NCI-H2029 treated with DMSO at 0.1 percent for 48 hours (cell line): ENCODE results near the gene COMP.
"Not testable (repeated sequence)": the region's sequence is repeated elsewhere in the genome, so short reads cannot be mapped to it uniquely, and the experiment has no call there.

ENCODE experiments used
- DNase-seq: peaks from one replicate; lab custom pipeline; 2025; lab: John Stamatoyannopoulos, UW

COMP gene

DNA sequence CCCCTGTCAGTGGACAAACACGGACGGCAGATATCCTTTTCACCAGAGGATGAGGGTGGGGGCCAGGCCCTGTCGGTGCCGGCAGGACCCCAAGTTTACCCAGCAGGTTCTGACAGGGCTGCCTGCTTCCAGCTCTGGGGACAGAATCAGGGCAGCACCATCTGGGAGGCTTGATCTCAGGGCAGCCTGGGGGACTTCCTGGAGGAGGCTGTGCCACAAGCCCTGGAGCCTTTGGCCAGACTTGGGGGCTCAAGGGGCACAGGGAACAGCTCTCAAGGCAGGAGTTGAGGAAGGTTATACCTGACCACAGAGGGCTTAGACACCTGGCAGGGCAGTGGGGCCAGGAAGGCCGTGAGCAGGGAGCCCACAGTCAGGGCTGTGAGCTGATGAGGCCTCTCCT is 45.2 kb downstream of the COMP start:
- DNase-seq: no peak

DNA sequence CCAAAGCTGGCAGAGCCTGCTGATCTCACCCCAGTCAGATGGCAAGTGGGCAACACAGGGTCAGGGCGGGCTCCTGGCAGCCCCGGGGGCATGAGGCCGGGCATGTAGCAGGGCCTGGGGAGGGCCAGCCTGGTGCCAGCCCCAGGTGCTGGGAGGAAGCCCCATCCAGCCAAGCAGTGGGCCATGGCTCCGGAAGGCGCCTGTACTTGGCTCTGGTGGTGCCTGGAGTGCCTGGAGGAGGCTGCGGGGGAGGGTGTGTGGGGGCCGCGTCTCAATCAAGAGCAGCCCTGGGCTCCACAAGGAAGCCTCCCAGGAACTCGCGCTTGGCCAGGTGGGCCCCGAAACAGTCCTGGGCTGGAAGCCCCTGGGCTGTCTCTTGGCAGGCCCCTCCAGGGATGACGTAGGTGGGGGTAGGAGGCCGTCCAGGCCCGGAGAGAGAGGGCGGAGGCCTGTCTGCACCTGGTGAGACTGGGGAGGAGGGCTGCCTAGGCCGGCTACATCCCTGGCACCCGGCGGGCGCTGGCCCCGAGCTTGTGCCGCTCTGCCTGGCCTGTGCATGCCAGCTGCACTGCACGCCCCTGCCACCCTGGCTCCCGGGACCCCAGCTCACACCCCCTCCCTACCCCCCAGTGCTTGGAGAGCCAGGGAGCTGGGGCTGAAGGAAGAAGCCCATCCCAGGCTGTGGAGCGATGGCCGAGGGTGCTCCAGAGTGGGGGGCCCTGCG is 45.9 kb downstream of the COMP start:
- DNase-seq: no peak

DNA sequence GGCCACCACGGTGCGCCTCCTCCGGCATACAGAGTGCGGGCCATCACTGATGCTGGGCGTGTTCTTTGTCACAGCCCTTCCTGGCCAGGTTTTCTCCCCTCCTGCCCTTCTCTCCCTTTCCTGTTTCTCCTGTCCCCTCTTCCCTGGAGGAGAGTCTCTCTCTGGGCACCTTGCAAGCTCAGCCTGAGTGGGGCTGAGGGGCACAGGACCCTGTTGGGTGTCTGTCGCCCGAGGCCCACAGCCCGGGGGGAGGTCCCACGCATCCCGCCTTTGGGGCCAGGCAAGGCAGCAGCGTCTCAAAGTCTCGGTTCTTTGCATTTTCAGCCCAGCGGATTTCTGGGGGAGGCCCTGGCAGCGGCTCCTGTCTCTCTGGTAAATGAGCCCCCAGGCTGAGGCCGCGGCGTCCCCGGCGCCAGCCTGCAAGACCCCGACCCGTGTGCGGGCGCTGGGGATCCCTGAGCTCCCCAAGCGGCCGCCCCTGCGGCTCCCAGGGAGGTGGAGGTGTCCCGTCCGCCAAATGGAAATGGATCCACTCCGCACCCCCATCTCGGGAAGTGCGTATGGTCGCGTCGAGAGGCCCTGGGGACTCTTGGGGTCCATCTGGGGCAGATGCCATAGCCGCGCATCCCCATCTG is 47.2 kb downstream of the COMP start:
- DNase-seq: no peak

DNA sequence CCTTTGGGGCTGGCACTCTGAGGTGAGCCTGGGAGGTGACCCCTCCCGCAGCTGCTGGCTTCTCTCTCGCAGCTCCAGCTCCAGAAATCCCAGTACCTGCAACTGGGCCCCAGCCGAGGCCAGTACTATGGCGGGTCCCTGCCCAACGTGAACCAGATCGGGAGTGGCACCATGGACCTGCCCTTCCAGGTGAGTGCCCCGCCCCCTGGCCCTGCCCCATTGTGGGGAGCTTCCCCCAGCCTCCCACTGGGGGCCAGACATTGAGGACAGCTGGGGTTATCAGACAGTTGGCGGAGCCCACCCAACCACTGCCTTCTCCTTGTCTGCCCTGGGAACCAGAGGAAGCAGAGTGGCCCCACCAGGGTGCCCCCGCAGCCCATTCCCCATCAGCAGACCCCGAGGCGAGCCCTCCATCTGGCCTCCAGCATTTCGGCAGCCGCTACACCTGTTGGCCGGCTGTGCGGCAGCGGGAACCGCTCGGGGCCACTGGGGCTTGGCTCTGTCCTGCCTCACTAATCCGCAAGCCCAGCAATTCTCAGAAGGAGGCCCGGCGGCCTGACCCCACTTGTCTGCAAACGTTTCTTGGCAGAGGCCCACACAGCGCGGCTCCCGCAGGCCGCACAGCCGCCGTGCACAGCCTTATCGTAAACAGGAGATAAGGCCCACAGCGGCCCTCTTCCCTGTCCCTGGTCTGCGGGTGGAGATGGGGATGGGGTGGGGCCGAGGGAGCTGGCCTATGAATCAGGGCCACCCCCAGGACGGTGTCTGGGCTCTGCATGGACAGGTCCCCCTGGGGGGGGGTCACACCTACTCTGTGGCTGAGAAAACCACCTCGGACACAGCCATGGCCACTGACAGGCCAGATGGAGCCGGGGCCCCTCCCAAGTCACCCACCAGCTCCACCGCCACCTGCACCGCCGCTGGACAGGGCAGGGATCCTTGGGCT is 48.0 kb downstream of the COMP start:
- DNase-seq: no peak

DNA sequence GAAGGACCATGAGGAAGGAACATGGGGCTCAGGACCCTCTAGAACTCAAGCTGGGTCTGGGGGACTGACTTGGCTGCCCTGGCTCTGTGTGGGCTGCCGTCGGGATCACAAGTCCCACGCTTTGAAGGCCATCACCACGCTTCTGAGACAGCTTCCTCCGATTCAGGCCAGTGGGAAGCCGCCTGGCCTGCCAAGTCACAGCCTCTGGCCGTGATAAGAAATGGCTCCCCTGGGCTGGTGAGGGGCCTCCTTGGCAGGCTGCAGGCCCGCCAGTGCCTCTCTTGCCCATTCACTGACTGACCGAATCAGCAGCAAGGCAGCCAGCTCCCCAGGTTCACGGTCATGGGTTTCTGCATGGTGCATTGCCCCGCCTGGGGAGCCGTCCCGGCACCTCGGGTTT is 48.8 kb downstream of the COMP start:
- DNase-seq: no peak

DNA sequence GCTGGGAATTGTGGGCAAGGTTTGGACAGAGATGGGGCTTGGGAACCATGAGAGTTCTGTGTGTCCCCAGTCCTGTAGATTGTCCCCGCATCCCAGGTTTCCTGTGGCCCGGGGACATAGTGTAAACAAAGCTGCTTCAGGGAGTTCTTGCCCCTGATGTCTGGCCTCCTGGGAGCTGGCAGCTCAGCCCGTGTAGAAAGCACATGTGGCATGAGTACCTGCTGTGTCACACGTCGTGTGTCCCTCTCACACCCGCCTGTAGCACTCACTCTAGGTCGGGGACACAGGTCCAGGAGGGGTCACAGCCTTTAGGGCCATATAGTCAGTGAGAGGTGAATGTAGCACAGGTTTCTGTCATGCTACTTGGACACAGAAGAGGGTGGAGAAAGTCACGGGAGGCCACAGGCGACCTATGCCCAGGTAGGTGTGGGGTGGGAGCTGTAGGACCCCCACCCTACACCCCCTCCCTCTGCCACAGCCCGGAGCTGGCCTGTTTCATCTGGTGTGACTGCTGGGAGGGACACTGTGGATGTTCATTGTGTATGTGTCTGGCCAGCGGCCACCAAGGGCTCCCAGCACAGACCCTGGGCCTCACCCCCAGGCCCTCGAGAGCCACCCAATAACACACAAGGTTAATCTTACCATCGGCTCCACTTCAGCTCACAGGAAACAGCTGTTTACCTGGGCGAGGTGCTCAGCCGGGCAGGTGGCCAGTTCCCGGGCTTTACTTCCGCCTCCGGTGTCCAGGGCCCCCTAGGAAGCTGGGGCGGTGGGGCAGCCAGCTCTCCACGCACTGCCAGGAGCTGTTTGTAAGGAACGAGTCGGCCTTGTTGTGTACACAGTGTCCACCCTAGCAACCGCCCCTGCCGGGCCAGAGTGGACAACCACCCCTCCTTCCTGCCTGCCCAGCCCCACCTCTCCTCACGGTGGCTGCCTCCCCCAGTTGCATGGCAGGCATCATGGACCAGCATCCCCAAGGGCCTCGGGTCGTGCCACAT is 49.7 kb downstream of the COMP start:
- DNase-seq: peak; percentile 96

DNA sequence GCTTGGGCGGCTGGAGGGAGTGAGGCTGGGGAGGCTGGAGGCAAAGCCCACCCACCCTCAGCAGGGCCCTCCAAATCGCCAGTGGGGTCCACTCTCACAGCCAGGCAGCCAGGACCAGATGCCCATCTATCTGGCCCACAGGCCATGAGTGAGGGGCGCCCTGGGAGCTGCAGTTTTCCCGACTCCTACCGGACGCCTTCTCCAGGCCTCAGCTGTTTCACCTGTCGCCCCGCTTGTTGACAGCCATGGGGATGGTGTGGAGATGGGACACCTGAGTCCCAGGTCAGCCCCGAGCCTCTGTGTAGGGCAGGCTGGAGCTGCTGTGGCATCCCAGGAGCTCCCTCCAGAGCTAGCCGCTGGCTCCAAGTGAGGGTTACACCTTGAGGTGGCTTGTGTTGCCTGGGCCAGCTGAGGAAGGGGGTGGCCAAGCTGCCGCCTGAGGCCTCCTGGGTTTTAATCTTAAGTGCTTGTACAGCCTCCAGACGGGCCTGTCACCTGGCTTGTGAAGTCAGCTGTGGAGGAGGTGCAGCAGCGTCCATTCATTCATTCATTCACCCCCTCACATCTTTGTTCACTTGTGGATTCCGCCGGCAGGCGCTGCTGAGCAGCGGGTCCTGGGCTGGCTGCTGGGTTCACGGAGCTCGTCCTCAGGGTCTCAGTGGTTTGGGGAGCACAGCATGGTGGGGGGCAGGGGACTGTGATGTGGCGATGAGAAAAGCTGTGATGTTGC is 52.0 kb downstream of the COMP start:
- DNase-seq: no peak

DNA sequence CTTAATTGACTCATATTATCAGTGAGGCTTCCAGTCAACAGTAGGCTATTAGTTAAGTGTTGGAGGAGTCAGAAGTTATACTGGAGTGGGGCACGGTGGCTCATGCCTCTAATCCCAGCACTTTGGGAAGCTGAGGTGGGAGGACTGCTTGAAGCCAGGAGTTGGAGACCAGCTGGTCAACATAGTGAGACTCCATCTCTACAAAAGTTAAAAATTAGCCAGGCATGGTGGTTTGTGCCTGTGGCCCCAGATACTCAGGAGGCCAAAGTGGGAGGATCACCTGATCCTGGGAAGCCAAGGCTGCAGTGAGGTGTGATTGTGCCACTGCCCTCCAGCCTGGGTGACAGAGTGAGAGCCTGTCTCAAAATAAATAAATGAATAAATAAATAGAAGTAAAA is 53.2 kb downstream of the COMP start:
- DNase-seq: no peak

DNA sequence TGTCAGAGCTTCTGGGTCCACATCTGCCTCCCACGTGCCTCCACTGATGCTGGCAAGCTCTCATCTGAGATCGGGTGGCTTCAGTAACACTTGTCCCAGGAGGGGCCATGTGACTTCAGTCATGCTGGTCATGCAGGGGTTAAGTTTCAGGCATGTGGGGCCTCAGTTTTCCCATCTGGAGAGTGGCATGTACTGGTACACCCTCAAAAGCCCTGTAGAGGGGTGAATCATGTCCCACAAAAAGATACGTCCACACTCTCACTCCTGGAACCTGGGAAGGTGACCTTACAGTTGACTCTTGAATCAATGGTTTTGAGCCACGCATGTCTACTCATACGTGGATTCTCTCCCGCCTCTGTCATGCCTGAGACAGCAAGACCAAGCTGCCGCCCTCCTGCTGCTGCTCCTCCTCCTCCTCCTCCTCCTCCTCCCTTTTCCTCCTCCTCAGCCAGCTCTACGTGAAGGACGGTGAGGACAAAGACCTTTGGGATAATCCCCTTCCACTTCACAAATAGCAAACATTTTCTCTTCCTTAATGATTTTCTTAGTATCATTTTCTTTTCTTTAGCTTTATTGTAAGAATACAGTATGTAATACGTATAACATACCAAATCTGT is 53.7 kb downstream of the COMP start:
- DNase-seq: no peak

DNA sequence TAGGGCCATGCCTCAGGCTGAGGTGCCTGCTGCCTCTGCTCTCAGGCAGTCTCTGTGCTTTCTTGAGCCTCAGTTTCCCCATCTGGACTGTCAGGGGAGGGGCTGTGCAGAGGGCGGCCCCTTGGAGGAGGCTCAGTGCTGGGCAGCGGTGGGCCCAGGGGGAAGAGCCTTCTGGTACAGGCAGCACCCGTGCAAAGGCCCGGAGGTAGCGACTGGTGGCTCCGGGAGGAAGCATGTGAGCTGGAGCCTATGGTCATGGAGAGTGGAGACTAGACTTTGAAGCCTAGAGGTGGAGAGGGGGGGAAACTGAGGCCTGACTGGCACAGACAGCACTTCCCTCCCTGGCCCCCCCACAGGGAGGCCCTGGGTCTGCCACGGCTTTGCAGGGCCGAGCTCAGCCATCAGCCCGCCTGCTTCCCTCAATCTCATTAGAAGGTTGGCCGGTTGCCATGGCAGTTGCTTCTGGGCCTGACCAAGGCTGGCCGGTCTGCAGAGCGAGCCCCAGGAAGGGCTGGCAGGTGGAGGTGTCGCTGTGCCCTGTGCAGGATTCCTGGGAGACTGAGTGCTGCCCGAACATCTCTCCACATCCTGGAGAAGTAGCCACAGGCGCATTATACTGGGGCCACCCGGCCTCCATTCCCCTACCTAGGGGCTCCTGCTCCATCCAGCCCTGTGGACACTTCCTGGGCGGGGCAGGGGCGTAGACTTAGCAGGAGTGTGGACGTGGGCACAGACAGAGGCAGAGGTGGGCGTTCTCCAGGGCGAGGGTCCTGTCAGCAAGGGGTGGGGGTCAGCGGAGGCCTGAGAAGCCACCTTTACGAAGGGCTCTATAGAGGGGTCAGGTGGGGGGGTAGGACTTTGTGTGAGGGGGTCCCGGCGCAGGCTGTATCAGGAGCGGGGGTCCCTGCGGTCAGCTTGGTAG is 54.4 kb downstream of the COMP start:
- DNase-seq: peak; percentile 18

DNA sequence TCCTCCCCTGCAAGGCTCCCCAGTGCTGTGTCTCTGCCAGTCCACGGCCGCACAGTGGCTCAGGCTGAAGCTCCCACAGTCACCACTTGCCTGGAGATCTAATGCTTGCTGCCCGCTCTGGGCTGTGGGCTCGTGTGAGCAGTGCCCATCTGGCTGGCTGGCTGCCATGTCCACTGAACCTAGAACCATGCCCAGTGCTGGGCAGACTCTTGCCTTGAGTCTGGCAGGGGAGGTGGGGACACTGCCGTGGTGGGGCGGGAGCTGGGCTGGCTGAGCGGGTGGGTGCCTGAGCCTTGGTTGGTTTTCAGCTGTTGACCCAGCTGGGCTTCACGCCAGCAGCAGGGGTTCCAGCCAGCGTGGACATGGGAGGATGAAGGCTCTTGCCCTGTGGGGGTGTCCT is 55.4 kb downstream of the COMP start:
- no peak for DNase-seq

DNA sequence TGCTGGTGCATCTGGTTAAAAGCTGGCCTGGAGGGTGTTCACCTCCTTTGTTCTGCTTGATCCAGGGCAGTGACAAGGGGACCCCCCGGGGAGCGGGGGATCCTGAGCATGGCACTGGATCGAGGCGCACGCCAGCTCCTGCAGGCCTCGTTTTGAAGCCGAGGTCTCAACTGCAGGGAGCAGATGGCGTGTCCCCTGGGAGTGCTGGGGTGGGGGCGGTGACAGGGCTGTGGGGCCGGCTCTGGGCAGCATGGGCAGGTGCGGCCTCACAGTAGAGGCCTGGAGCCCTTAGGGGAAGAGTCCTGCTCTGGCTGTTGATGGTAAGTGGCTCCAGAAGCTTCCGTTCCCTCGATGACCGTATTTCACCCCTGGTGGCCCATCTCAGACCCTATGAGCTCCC is 55.8 kb downstream of the COMP start:
- no peak for DNase-seq

DNA sequence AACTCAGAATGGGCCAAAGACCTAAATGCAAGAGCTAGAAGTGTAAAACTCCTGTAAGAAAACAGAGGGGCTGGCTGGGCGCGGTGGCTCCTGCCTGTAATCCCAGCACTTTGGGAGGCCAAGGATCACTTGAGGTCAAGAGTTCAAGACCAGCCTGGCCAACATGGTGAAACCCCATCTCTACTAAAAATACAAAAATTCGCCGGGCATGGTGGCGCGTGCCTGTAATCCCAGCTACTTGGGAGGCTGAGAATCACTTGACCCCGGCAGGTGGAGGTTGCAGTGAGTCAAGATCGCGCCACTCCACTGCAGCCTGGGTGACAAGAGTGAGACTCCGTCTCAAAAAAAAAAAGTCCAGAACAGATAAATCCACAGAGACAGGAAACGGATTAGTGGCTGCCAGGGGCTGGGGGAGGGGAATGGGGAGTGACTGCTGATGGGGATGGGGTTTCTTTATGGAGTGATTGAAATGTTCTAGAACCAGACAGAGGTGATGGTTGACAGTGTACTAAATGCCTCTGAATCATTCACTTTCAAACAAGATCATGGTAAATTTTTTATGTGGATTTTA is 57.3 kb downstream of the COMP start:
- DNase-seq: not testable (repeated sequence)

DNA sequence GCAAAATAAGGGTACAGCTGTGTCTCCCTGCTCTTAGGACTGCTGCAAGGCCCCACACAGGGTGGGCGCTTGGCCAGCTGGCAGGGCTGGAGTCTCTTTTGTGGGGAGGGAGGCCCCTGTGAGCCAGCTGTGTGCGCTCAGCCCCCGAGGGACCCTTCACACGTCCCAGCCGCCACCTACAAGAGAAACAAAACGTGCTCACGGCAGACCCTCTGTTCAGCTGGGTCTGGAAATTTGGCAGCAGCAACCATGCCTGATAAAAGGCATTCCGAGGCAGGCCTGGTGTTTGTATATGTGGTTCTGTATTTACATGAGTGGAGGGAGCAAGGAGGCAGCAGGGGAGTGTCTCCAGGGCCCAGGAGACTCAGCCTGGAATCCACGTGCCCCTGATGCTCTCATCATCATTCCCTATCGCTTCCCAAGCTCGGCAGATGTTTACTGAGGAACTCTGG is 57.9 kb downstream of the COMP start:
- DNase-seq: peak; percentile 51
